NCI-H748 (cell line): ENCODE results near the gene SMTNL1.
A peak's percentile ranks its signal among the peaks of the same experiment; 100 is the strongest.
"Not testable (repeated sequence)": the region's sequence is repeated elsewhere in the genome, so short reads cannot be mapped to it uniquely, and the experiment has no call there.

Experiments
- DNase-seq: peaks from one replicate; lab custom pipeline; 2025; ENCODE audit not compliant: unreplicated experiment; lab: John Stamatoyannopoulos, UW

SMTNL1 gene

DNA sequence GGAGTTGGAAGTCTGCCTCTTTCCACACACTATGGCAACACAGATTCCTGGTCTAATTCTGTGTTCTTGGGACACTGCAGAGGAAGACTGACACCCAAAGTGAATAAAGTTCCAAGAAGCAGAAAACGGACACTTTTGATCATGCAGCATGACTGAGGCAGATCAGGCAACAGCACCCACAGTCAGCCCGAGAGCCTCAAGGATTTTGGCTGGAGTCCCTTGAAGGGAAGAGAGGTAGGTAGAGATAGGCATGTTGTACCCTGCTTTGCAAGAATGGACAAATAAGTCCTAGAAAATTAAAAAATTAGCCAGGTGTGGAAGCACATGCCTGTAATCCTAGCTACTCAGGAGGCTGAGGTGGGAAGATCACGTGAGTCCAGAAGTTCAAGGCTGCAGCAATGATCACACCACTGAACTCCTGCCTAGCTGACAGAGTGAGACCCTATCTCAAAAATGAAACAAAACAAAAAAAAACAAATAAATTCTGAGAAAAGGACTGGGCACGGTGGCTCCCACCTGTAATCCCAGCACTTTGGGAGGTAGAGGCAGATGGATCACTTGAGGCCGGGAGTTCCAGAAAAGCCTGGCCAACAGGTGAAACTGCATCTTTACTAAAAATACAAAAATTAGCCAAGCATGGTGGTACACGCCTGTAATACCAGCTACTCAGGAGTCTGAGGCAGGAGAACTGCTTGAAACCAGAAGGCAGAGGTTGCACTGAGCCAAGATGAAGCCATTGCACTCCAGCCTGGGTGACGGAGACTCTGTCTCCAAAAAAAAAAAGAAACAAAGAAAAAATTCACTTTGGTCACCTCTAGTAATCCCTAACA is 28.8 kb upstream of the SMTNL1 start:
- DNase-seq, result no peak

DNA sequence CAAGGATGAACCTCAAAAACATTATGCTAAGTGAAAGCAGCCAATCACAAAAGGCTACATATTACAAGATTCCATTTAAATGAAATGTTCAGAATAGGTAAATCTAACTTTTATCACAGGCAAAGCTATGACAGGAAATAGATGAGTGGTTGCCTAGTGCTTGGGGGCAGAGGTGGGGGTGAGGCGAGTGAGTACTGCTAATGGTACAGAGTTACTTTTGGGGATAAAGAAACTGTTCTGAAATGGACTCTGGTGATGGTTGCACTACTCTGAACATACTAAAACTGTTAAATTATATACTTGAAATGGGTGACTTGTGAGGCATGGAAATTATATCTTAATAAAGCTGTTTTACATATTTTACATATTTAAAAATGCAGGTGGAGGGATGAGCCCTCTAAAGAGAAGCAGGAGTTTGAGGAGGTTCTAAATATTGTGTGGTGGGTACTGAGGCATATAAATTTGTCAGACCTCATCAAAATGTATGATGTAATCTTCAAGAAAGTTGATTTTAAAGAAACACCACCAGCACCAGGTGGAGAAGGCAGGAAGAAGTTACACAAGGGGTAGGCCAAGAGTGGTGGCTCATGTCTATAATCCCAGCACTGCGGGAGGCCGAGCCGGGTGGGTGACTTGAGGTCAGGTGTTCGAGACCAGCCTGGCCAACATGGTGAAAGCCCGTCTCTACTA is 25.5 kb upstream of the SMTNL1 start:
- no peak for DNase-seq

DNA sequence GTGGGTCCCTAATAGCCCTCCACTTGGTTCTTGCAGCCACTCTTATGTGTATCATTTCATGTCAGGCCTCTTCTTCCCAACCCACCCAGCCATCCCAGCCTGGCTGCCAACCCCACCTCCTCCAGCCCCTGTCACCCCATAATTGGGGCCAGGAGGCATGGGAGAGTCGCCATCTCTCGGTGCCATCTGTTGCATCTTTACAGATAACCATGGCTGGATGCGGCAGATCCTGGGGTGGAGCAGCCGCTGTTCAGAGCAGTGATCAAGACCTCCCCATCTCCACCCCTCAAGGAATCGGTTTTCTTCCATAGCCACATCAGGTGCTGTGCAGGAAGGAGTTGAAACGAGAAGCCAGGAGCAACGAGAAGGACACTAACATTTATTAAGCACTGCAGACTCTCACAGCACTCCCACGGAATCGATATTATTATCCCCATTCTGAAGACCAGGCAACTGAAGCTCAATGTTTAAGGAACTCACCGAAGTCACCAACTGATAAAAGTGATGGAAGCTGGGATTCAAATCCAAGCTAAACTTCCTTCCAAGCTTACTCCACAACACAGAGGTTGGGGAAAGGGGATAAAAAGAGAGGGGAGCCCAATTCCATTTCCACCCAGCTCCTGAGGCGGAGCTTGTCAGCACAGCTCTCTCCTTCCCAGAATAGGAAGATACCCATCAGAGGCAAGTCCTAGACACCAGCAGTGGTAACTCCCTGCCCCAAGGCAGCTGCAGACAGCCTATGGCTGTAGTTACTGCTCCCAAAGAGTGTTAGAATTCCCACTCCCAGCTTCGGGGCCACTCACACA is 24.5 kb upstream of the SMTNL1 start:
- DNase-seq, result no peak

DNA sequence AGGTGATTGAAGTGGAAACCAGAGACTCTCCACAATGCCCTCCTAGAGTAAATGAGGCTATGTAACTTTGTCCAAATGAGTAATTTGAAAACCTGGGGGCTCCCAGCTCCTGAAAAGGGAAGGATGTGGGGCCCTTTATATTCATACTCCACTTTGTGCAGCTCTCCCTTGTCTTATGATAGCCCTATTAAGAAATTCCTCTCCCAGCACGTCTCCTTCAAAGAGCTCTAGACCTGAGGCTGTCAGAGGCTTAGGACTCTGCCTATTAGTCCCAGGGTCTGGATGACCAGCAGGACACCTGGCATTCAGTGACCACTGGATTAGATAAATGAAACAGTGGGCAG is 24.0 kb upstream of the SMTNL1 start:
- no peak for DNase-seq

GRCh38 chr11:57513911-57514537 is 23.4 kb upstream of the SMTNL1 start:
- DNase-seq, result peak; percentile 53

DNA sequence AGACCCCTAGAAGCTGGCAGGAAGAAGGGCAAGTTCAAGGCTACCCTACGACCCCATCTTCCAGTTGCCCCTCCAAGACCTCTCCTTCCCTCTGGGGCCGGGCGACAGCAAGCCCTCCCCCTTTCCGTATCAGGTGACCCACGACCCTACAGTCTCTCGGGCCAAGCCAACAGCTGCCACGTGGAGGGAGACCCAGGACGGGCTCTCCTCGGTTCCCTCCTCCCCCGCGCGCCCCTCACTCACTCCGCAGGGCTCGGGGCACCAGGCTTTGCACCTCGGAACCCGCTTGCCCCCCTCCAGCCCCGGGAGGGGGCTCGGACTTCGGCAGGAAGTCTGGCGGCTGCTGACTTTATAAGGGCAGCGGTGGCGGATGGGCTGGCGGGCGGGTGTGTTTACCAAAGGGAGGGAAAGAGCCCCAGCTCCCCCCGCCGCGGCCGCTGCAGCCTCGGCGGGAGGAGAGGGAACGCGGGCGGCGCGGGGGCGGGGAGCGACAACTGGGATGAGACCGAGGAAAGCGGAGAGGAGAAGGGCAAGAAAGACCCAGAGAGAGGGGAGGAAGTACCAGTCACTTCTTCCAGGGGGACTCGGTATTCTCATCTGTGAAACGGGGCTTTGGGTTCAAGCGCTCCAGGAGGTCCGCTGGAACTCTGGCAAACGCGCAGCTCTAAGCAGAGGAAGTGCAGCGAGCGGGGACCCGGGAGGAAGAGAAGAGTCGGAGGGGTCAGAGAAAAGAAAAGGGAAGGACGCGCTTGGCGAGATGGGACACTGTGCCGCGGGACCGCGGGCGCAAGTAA is 22.7 kb upstream of the SMTNL1 start:
- DNase-seq, result peak; percentile 59

GRCh38 chr11:57515332-57516060 is 21.9 kb upstream of the SMTNL1 start, which contains the start of gene SLC43A1:
Gene SLC43A1 (minus strand): TSS chr11:57515702. CDS start chr11:57514111, 1,591 bp downstream.
- DNase-seq, result peak; percentile 53

DNA sequence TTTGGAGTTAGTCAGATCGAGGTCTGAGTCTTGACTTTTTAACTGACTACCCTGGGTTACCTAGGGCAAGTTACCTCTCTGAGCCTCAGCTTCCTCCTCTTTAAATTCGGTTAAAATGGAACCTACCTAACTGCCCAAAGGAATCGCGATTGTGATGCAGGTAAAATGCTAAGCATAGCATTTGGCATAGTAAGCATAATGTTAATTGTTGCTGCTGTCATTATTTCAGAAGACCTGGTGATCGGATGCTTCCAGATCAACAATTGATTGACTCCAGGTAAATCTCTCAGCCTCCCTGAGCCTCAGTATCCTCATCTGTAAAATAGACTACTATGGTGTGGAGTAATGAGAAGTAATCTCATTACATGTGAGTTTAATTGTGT is 21.3 kb upstream of the SMTNL1 start:
- no peak for DNase-seq

DNA sequence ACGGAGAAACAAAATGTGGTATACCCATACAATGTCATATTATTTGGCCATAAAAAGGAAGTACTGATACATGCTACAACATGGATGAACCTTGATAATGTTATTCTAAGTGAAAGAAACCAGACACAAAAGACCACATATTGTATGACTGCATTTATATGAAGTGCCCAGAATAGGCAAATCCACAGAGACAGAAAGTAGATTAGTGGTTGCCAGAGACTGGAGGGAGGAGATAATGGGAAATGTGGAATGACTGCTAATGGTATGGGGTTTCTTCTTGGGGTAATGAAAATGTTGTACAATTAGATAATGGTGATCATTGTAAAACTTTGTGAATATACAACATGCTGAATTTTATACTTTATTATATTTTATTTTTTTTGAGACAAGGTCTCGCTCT is 16.3 kb upstream of the SMTNL1 start:
- DNase-seq, result no peak

GRCh38 chr11:57523419-57523818 is 14.0 kb upstream of the SMTNL1 start:
- DNase-seq, result no peak

GRCh38 chr11:57527056-57527631 is 10.3 kb upstream of the SMTNL1 start:
- DNase-seq, result peak; percentile 70

- DNase-seq, result no peak
Observed at GRCh38 chr11:57529012-57529411, 8.4 kb upstream of the SMTNL1 start.

GRCh38 chr11:57530215-57530595 is 7.2 kb upstream of the SMTNL1 start:
- no peak for DNase-seq

- DNase-seq, result peak; percentile 100
Observed at GRCh38 chr11:57530596-57531507, 6.5 kb upstream of the SMTNL1 start, which contains the start of gene TIMM10. Gene TIMM10 (minus strand): TSS chr11:57530754. CDS start chr11:57530189, 565 bp downstream.

DNA sequence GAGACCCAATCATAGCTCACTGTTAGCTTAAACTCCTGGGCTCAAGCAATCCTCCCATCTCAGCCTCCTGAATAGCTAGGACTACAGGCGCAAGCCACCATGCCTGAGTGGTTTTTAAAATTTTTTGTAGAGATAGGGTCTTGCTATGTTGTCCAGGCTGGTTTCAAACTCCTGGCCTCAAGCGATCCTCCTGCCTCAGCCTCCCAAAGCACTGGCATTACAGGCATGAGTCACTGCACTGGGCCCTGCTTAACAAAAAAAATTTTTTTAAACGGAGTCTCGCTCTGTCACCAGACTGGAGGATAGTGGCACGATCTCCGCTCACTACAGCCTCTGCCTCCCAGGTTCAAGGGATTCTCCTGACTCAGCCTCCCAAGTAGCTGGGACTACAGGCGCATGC is 2.9 kb upstream of the SMTNL1 start:
- DNase-seq, result not testable (repeated sequence)

GRCh38 chr11:57539342-57539741 is 1.9 kb downstream of the SMTNL1 start:
- DNase-seq, result no peak

GRCh38 chr11:57541169-57541568 is 3.8 kb downstream of the SMTNL1 start:
- no peak for DNase-seq

GRCh38 chr11:57542582-57542981 is 5.2 kb downstream of the SMTNL1 start:
- no peak for DNase-seq
